ENCODE data around the gene GXYLT2.

DNA sequence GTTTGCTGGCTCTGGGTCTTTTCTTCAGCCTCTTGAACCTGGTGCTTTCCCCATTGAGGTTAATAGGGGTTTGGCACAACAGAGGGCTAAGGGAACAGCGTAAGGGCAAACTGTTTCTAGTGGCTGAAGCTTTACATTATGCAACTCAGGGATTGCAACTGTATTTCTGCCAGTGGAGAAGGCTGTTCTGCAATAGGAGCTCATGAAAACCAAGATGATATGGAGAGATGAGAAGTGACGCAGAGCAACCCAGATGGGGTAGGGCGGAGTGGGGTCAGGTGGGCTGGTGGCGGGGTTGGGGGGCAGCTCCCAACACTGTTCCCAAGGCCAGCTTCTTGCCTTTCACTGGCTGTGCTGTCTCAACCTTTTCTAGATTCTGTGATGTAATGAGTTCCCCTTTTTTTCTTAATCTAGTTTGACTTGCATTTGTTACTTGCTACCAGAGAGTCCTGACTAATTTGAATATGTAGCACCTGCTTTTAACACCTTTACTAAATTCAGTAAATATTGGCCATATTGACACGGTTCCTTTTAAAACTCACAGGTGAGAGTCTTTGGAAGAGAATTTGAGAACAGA lies 7.2 kb downstream of the GXYLT2 start:
- TF ChIP-seq CTCF (IDR thresholded peaks at IDR 0.05) (no peak), EZH2 (IDR thresholded peaks at IDR 0.05; ENCODE audit: borderline replicate concordance, insufficient read depth, low read depth, low read length, poor library complexity, severe bottlenecking) (no peak)

Measured in B cell (primary cell).